Heart left ventricle (tissue), 13 donors: ENCODE results near the gene FAM227B.

Experiments used
- POLR2A ChIP-seq, 2 donors: fragments of 450-650 bp; IDR thresholded peaks; one replicate each; pipeline ENCODE4 v1.6.1; 2017; ENCODE audit warnings: antibody characterized with exemption in 2 of 2, mild to moderate bottlenecking in 2 of 2, moderate library complexity in 2 of 2
- TF ChIP-seq, protein P1 (sequence below), 12 donors: fragments of 200-600 bp; sonication (generic) in 4 of 12; IDR thresholded peaks; one replicate each; pipeline versions ENCODE4 v1.5.0 to v1.8.0; 2018 to 2022; ENCODE audit warnings: antibody characterized with exemption in 12 of 12, mild to moderate bottlenecking in 5 of 12
- donor health status: ischemic (EF 13 %, LVEDD 7.1; RV severe dilation, severe dysfunction).
- donor health status: DM: no; HTN: yes; CAD: no.
- donor health status: DM: no; HTN: no; CAD: no.
- donor health status: ischemic (EF 25% LVEDD 6.9; RV normal size, moderate dysfunction).
- donor health status: ischemic (EF 25% LVEDD 5.7; RV mildly dilated, moderate dysfunction).
- donor health status: ischemic (EF 35%, LVEDD 5.7; RV mildly dilated, moderate dysfunction).
- donor health status: nonischemic (EF 11% LVEDD 7.7; RV severe dilation, severe dysfunction).
- donor health status: DM: yes; HTN: yes; CAD: no.
- donor health status: PGD.
- donor health status: ischemic (EF 29% LVEDD 5.4; RV normal size, mild dysfunction).
- donor health status: nonischemic (EF 23%, LVEDD 6.1; RV moderate dilation, normal function).

GRCh38 chr15:49282366-49282765, 338.3 kb downstream of the FAM227B start:
- TF ChIP-seq POLR2A (IDR thresholded peaks at IDR 0.05), result no peak
- TF ChIP-seq, protein P1, sequence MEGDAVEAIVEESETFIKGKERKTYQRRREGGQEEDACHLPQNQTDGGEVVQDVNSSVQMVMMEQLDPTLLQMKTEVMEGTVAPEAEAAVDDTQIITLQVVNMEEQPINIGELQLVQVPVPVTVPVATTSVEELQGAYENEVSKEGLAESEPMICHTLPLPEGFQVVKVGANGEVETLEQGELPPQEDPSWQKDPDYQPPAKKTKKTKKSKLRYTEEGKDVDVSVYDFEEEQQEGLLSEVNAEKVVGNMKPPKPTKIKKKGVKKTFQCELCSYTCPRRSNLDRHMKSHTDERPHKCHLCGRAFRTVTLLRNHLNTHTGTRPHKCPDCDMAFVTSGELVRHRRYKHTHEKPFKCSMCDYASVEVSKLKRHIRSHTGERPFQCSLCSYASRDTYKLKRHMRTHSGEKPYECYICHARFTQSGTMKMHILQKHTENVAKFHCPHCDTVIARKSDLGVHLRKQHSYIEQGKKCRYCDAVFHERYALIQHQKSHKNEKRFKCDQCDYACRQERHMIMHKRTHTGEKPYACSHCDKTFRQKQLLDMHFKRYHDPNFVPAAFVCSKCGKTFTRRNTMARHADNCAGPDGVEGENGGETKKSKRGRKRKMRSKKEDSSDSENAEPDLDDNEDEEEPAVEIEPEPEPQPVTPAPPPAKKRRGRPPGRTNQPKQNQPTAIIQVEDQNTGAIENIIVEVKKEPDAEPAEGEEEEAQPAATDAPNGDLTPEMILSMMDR (IDR thresholded peaks at IDR 0.05), result no peak
